HEK293 (cell line): ENCODE results near the gene GSTP1.

ENCODE experiments used
- ZNF596 ChIP-seq: fragments of 450-650 bp; IDR thresholded peaks from 2 replicates; pipeline ENCODE4 v1.5.0; 2018; ENCODE audit warnings: missing biosample characterization, mild to moderate bottlenecking, missing genetic modification characterization, moderate library complexity
- TF ChIP-seq, protein P1 (sequence below): fragments of 450-650 bp; formaldehyde crosslinking; IDR thresholded peaks from 2 replicates; pipeline ENCODE4 v1.5.1; 2016; ENCODE audit warnings: missing biosample characterization, missing genetic modification characterization
- TF ChIP-seq, protein P2 (sequence below): fragments of 450-650 bp; formaldehyde crosslinking; IDR thresholded peaks from 2 replicates; pipeline ENCODE4 v1.5.1; 2016; ENCODE audit warnings: missing biosample characterization, missing genetic modification characterization

DNA sequence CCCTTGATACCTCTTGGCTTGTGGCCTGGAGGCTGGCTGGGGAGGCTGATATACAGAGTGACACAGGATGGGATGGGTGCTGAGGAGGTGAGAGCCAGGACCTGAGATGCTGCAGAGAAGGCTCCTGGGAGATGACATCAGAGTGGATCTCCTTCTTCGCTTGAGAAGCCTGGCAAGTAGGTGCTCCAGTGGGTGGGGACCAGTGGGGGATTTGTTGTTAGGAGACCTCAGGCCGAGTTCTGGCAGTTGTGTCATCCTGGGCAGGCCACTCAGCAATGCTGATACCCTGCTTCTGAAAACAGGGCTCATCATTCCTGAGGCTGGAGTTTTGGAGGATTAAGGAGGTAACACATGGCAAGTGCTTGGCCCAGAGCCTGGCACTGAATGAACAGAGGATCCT lies 21.2 kb downstream of the GSTP1 start:
- no peak for TF ChIP-seq ZNF596 (tag by site-specific recombination)
- TF ChIP-seq, protein P1, sequence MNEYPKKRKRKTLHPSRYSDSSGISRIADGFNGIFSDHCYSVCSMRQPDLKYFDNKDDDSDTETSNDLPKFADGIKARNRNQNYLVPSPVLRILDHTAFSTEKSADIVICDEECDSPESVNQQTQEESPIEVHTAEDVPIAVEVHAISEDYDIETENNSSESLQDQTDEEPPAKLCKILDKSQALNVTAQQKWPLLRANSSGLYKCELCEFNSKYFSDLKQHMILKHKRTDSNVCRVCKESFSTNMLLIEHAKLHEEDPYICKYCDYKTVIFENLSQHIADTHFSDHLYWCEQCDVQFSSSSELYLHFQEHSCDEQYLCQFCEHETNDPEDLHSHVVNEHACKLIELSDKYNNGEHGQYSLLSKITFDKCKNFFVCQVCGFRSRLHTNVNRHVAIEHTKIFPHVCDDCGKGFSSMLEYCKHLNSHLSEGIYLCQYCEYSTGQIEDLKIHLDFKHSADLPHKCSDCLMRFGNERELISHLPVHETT (tag by site-specific recombination) = no peak
- TF ChIP-seq, protein P2, sequence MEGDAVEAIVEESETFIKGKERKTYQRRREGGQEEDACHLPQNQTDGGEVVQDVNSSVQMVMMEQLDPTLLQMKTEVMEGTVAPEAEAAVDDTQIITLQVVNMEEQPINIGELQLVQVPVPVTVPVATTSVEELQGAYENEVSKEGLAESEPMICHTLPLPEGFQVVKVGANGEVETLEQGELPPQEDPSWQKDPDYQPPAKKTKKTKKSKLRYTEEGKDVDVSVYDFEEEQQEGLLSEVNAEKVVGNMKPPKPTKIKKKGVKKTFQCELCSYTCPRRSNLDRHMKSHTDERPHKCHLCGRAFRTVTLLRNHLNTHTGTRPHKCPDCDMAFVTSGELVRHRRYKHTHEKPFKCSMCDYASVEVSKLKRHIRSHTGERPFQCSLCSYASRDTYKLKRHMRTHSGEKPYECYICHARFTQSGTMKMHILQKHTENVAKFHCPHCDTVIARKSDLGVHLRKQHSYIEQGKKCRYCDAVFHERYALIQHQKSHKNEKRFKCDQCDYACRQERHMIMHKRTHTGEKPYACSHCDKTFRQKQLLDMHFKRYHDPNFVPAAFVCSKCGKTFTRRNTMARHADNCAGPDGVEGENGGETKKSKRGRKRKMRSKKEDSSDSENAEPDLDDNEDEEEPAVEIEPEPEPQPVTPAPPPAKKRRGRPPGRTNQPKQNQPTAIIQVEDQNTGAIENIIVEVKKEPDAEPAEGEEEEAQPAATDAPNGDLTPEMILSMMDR = no peak
